Stimulated activated CD8-positive, alpha-beta memory T cell treated with anti-CD3 and anti-CD28 coated beads, Interleukin-2, amount 100 ng/mL, for 48 hours (primary cell): ENCODE data around the gene SMYD2.

ENCODE experiments used
- DNase-seq, 2 donors: peaks; one replicate each; pipeline ENCODE4 v3.0.0-alpha.2; 2020; ENCODE audit warnings: low read depth in 2 of 2

Gene SMYD2

GRCh38 chr1:214329470-214330220 lies 48.7 kb downstream of the SMYD2 start:
- DNase-seq = no peak

DNA sequence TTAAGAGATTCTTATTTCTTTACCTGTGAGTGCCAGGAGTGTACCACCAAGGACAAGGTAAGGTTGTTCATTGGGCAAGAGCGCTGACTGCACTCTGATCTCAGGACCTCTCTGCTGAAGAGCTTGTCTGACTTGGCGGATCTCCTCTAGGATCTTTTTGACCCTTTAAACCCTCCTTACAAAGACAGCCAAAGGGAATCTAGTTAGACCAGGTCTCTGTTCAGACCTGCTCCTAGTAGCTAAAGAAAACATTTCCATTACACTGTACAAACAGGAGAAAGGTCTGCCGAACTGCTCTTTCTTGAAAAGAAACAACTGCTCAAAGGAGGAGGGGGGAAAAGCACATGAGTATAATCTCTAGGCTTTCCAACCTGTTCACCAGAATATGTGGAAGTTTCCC lies 49.3 kb downstream of the SMYD2 start:
- DNase-seq = no peak

DNA sequence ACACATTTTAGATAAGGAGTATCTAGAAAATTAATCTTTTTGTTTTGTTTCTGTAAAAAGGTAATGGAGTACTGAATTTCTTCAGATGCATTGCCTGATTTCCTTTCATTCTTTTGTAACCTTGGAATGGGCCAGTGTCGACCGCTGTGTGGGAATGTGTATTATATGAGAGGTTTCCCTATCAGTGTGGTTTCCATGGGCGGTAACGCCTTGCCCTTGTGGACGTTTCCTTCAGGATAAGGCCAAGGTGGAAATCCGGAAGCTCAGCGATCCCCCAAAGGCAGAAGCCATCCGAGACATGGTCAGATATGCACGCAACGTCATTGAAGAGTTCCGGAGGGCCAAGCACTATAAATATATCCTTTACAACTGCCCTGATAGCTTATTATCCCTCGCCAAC lies 49.8 kb downstream of the SMYD2 start:
- DNase-seq = no peak

DNA sequence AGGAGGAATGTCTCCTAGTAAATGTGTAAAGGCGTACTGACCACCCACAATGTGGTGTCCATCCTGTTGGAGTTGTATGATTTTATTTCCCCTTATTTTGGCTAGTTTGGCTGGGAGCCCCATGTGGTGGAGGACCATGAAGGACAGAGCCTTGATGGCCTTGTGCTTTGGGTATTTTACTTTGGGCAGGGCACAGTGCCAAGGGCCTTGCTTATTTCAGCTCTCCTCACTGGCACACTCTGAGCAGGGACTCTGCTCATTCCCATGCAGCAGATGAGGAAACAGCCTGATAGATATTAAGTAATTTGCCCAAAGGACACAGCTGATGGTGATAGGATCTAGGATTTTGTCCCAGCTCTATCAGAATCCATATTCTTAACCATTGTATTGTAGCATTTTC lies 50.2 kb downstream of the SMYD2 start:
- no peak for DNase-seq

GRCh38 chr1:214331827-214332423 lies 51.0 kb downstream of the SMYD2 start:
- DNase-seq = peak; percentile 30 to 38

GRCh38 chr1:214332946-214333798 lies 52.2 kb downstream of the SMYD2 start:
- DNase-seq = peak; percentile 14 to 34

GRCh38 chr1:214335567-214335966 lies 54.6 kb downstream of the SMYD2 start:
- DNase-seq = no peak

- DNase-seq = no peak
Observed at GRCh38 chr1:214337015-214337414, 56.1 kb downstream of the SMYD2 start.

- no peak for DNase-seq
Observed at GRCh38 chr1:214337511-214337910, 56.6 kb downstream of the SMYD2 start.

- no peak for DNase-seq
Observed at GRCh38 chr1:214338212-214338611, 57.3 kb downstream of the SMYD2 start.

- DNase-seq = no peak
Observed at GRCh38 chr1:214341459-214341858, 60.5 kb downstream of the SMYD2 start.

DNA sequence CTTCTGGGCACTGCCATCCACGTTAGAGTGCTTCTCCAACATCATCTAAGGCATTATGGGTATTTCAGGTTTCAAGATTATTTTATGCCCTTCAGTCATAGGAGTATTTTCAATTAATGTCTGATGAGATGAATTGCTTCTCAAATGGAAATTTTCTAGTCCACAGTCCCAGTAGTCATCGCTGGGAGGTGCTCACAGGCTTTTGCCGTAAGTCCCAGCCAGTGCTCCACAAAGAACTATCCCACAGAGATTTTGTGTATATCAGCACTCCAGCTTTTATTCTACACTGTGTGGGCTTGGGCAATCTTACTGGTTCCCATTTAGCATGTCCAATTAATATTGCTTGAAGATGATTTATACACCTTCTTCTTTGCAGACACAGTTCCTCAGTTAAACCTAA lies 61.0 kb downstream of the SMYD2 start:
- DNase-seq = no peak

DNA sequence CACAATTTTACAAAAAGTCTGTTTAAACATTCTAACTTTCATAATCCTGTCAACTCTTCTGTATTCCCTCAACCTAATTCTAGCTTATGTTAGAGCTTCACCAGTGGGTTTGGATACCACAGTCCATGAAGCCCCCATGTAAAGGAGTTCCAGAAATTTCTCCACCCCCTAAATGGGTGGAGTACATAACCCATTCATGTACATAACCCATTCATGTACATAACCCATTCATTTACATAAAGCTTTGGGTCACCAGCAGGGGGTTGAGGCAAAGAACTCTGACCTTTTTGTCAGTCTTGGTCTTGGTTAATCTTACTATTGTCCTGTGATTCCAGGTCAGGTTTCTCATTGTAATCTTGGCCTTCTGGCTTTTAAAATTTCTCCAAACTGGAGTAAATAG lies 61.6 kb downstream of the SMYD2 start:
- no peak for DNase-seq

- no peak for DNase-seq
Observed at GRCh38 chr1:214344897-214345296, 63.9 kb downstream of the SMYD2 start.

- DNase-seq = no peak
Observed at GRCh38 chr1:214349008-214349407, 68.0 kb downstream of the SMYD2 start.

DNA sequence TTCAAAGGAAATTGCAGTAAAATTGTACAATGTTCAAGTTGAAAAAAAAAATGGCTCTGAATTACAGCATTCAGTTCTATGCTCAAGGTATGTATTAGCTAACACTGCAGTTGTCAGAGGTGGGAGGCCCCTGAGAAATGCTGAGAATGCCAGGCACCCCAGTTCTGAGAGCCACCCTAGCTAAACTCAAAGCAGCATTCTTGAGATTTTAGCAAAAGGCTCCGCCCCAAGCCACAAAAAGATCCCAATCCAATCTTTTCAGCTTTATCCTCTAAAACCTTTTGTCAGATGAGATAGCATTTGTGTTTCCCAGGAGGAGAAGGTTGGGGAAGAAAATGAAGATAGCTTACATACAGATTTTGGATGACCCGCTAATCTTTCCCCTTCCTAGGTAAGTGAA lies 68.8 kb downstream of the SMYD2 start:
- DNase-seq = no peak

- no peak for DNase-seq
Observed at GRCh38 chr1:214351551-214352277, 70.8 kb downstream of the SMYD2 start.

- DNase-seq = no peak
Observed at GRCh38 chr1:214352838-214353237, 71.9 kb downstream of the SMYD2 start.

DNA sequence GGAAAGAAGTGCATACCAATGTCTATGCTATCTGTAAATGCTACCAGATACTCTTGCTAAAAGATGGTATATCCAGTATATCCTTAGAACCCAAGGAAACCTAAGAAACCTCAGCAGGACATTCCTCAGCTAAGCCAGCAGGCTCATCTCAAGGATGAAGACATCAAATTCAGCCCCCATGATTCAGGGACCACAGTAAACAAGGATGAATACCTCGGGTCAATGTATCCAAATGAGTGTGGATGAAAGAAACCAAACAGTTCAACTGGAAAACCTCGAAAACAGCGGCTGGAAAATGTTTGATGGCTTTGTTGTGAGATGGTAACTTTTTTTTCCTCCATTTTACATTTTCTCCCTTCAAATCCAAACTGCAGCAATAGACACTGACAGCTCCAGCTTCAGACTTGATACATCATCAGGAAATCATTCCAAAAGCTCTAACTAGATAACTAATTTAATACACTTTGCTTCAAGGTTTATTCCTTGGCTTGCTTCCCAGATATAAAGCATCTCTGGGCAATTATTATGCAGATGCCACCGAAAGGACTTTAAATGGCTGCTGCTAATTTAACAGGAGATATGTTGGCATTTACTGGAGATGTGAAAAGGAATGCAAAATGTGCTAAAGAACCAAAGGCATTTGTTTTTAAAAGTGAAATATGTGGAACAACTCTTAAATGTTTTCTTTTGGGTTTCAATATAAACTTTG lies 73.6 kb downstream of the SMYD2 start:
- DNase-seq = no peak

DNA sequence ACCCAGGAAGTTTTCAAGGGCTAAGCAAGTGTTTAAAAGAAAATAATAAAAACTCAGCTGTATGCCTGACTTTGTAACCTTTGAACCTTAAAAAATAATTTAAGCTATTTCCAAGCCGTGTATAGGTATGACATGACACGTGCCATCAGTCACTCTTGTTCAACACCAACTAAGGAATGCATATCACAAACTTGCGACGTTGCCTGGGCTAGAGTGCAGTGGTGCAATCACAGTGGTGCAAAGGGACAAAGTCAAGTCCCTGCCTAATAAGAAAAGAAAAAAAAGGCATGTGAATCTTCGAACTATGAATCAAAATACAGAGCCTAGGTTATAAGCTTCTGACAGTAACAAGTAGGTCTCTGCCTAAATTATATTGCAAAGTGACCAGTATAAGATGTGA lies 79.2 kb downstream of the SMYD2 start:
- DNase-seq = no peak

DNA sequence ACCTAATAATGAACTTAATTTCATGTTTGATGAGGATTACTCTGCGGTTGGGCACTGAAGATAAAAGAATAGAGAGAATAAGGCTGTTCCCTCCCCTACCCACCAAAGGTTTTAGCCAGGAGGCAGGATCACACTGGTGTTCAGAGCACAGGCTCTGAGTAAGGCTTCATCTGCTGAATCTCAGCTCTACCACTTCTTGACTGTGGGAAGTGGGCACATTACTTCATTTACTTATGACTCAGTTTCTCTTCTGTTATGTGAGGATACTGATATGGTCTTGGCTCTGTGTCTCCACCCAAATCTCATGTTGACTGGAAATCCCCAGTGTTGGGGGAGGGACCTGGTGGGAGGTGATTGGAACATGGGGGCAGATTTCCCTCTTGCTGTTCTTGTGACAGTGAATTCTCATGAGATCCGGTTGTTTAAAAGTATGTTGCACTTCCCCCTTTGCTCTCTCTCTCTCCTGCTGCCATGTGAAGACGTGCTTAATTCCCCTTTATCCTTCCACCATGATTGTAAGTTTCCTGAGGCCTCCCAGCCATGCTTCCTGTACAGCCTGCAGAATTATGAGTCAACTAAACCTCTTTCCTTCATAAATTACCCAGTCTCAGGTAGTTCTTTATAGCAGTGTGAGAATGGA lies 79.7 kb downstream of the SMYD2 start:
- DNase-seq = no peak
